Tibial nerve (tissue), 4 donors: Measurements from ENCODE around the gene TMEM63B.

ENCODE experiments used
- CTCF ChIP-seq, 5 experiments: fragments of 200-600 bp in 3 of 5; fragments of 450-650 bp in 2 of 5; sonication (generic) in 3 of 5; IDR thresholded peaks; one replicate each; pipeline ENCODE4 v1.5.1; 2016 to 2019; ENCODE audit warnings: antibody characterized with exemption in 5 of 5, mild to moderate bottlenecking in 3 of 5, moderate library complexity in 2 of 5
- EP300 ChIP-seq, 2 donors: sonication (generic); formaldehyde crosslinking; IDR thresholded peaks; one replicate each; pipeline ENCODE4 v1.6.1; 2017; ENCODE audit warnings: antibody characterized with exemption in 2 of 2, mild to moderate bottlenecking in 1 of 2

GRCh38 chr6:44180886-44181285, 53.5 kb downstream of the TMEM63B start:
- TF ChIP-seq CTCF (IDR thresholded peaks at IDR 0.05), result no peak
- TF ChIP-seq EP300 (IDR thresholded peaks at IDR 0.05), result no peak
